NCI-H2107 (cell line): ENCODE data around the gene AGAP1.

Experiments
- DNase-seq: peaks from one replicate; lab custom pipeline; 2025; lab: John Stamatoyannopoulos, UW

The AGAP1 gene

GRCh38 chr2:236160366-236161081 lies 666.7 kb downstream of the AGAP1 start:
- DNase-seq, result no peak

DNA sequence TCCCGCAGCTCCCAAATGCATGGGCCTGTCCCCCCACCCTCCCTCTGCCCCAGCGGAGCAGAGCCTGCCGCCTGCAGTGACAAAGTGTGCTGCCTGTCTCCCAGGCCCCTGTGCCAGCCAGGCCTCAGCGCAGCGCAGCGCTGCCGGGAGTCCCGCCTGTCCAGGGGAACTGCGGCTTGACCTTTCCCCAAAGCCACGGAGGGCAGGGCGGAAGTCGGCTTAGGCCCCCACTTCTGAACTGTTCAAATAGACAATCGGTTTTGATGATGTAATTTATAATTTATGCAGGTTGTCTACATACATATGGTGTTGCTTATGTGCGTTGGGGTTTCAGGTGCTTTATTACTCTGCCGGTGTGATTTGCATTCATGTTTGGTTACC lies 667.2 kb downstream of the AGAP1 start:
- DNase-seq, result no peak

DNA sequence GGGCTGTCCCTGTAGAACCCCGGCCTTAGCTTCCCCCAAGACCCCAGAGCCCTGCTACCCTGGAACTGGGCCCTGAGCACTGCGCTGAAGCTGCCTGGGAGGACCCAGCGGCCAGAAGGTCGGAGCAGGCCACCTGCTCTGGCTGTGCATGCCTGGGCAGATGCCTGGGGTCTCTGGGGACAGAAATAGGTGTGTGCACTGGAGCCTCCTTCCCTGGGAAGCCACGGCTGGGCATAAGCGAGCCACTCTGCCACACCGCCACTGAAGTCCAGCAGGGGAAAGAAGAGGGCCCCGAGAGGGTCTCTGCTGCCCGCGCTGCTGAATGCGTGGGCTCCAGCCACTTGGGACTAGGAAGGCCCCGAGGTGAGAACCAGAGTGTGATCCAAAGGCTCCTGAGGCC lies 667.7 kb downstream of the AGAP1 start:
- no peak for DNase-seq

DNA sequence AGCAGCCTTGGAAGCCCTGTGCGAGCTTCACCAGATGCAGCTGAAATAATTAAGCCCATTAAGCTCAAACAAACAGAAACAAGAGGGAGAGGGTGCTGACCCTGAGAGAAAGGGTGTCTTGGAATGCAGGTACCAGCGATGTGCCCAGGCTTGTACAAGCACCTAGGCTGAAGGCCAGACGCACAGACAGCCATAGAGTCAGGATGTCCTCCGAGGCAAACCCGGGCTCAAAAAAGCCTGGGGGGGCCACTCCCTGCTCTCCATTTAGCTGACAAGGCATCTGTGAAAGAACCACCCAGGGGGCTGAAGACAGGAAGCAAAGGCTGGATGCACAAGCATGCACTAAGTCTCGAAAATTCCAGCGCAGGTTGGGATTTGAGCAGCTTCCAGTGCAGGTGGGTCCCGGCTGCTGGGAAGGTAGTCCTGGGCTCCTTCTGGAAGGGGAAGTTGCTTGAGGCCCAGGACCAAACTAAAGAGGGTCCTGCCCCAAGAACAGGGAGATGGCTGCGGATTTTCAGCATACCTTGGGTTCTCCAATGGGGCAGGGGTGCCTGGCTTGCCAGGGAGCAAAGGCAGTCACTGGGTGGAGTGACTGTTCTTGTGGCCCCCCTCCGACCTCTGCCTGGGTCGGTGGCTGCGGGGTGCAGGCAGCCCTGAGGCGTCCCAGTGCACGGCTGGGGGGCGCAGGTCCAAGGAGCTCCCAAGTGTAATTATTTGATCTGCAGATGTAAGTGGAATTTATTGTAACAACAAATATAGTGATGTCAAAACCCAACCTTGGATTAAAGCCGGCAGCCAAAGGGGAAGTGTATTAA lies 668.4 kb downstream of the AGAP1 start:
- DNase-seq, result no peak

- no peak for DNase-seq
Observed at GRCh38 chr2:236162882-236163470, 669.1 kb downstream of the AGAP1 start.

GRCh38 chr2:236163471-236164200 lies 669.8 kb downstream of the AGAP1 start:
- no peak for DNase-seq

DNA sequence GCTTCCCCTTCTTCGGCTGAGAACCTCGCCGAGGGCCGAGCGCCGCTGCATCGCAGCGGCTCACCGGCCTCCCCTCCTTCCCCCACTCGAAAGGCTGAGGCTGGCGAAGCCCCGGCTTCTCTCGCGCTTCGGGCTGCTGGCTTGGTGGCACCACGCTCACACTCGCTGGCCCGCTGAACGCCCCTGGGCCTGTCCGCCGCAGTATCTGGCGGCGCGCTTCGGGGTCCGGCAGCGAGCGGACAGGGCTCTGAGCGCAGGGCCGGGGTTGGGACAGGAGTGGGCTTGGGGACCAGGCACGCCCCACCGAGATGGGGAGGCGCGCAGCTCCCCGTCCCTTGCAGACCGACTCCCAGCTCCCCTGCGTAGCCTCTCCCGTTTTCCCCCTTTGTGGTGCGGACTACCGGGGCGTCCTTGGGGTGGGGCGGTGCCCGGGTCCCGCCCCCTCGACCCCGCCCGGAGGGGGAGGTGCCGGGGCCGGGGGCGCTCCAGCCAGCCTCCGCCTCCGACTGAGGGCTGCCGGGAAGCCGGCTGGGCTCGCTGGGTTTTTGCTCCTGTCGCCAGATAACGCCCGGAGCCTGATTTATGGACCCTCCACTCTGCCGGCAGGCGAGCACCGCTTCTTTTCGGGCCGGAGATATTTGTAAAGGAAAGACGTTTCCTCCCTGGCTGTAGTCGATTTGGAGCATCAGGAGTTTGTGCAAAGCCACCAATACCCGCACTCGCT lies 670.5 kb downstream of the AGAP1 start:
- no peak for DNase-seq

GRCh38 chr2:236164925-236165841 lies 671.3 kb downstream of the AGAP1 start:
- no peak for DNase-seq

DNA sequence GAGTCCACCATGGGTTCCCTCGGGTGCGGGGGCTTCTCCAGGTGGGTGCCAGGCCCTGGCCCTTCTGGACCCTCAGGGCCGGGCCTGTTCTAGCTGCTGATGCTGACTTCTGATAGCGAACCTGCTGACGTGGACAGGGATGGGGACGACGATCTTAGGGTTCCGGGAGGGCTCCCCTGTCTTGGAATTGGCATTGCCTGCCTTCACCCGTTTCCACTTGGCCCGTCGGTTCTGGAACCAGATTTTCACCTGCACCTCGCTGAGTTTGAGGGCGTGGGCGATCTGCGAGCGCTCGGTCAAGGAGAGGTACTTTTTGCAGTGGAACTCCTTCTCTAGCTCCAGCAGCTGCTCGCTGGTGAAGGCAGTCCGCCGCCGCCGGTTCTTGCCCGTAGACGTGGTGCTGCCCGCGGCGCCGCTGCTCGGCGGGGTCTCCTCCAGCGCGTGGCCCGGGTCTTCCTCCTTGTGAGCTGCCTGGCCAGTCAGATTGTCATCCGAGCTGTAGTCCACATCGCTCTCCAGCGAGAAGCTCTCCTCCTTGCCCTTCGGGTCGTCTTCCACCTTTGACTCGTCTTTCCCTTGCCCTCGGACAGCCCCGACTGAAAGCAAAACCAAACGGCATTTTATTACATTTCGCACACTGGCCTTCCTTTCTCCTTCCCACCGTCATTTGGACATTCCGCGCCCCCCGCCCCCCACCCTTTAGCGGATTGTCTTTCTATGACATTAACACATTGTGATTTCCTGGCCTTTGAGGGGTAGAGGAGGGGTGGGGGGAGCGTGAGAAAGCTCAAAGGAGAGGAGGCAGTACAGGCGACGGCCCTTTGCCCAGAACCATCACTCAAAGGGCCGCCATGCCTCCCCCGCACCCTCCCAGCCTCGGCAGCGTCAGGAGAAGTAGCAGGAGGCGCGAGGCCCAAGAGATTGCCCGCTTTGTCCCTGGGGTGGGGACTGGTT lies 672.3 kb downstream of the AGAP1 start:
- DNase-seq, result no peak

- no peak for DNase-seq
Observed at GRCh38 chr2:236166796-236167296, 673.0 kb downstream of the AGAP1 start.

GRCh38 chr2:236167297-236168109 lies 673.7 kb downstream of the AGAP1 start:
- DNase-seq, result no peak

DNA sequence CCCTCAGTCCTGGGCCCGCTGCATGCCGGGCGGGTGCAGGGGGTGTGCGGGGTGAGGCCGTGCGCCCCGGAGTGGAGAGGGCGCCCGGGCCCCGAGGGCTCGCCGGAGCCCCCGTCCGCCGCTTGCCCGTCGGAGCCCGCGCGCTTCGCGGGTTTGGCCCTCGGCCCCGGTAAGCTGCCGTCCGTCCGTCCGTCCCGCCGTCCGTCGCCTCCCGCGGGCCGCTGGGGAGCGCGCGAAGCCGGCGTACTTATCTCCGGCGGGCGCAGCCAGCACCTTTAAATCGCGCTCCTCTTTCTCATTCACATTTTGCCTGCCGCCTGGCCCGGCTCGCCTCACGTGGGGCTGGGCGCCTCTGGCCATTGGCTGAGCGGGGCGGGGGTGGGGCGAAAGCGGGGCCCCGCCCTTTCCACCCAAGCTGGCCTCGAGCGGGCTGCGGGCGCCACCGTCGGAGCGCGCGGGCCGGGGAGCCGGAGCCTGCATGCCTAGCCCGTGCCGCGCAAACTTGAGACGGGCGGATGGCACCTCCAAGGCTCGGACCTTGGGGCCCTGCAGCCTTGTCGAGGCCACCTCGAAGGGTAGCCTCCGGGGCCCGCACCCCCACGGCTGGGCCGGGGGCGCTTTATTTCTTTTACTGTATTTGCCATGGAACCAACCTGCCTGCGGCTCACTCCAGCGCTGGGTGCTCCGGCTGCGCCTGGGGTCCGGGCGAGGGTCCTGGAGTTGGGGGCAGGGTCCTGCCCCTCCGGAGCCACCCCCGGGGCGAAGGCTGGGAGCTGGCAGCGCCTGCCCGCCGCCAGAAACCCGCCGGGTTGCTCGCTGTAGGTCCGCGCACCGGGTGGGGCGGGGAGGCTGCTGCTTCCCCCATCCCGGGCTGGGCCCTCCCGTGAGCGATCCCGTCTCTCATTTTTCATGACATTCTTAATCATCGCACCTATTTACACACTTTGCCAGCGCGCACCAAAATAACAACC lies 674.6 kb downstream of the AGAP1 start, which contains the start of gene GBX2:
GBX2 (minus strand) TSS at position 277 of the 971 bp plus-strand sequence. CDS start 415 bp downstream, outside the sequence.
- no peak for DNase-seq

GRCh38 chr2:236169151-236169721 lies 675.4 kb downstream of the AGAP1 start:
- no peak for DNase-seq

DNA sequence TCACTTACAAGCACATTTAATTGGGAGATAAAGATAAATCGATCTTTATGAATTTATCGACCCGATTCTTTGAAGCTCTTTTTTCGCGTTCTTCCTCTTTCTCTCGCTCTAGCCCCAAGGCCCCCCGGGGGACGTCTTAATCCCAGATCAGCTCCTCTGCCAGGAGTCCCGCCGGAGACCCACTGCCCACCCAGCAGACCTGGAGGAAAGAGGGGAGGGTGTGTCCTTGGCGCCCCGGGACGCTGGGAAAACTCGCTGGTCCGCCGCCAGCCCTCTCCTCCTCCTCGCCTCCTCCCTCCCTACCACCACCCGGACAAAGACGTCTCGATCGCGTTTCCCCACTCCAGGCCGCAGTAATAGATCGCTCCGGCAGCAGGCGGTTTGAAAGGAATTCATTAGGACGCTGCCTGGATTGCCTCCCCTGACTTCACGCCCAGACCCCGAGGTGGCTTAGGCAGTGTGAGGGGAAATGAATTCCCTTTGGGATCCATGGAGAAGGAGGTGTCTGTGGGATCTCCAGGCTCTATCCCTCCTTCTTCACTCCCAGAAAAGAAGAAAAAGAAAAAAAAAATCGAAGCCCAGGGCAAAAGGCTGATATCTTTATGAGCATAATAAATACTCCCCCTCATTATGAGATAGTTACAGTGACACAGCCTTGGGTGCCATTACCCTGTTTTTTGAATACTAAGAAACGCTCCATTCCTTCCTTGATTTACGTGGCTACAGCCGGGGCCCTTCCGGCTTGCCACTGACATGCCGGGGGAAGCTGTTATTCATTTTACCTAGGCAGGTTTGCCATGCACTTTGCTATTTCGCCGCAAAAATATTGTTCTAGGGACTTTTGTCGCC lies 676.1 kb downstream of the AGAP1 start:
- no peak for DNase-seq

DNA sequence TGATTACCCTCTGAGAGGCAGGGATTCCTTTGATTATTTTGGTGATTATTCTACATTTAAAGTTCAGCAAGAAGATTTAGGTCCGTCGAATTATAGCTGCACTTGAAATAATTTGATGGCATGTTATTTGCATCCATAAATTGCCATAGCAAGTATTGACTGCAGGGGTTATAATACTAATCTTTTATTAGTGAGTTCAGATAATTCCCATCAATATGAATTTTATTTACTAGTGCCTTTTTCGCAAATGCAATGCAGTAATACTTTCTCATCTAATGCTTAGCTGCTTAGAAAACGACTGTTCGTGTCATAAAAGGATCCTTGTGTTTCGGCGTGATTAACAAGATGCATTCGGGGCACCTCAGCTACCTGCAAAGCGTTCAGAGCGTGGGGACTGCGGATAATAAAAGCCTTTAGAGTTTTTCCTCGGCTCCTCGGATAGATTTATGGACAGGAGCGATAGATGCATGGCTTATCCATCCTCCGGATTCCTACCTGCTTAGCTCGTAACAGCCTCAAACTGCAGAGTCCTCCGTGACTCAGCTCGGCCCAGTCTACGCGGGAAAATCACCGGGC lies 676.8 kb downstream of the AGAP1 start:
- DNase-seq, result no peak
